ENCODE results near the gene CNOT11. TPM values are rescaled to one million over a fixed set of nuclear protein-coding genes. Genes with fewer than 3 reads are reported as not detected.
"Not testable (repeated sequence)": the region's sequence is repeated elsewhere in the genome, so short reads cannot be mapped to it uniquely, and the experiment has no call there.

The CNOT11 gene
- total RNA-seq, 2 experiments from 2014 or later = 54.6 to 56.2 TPM

DNA sequence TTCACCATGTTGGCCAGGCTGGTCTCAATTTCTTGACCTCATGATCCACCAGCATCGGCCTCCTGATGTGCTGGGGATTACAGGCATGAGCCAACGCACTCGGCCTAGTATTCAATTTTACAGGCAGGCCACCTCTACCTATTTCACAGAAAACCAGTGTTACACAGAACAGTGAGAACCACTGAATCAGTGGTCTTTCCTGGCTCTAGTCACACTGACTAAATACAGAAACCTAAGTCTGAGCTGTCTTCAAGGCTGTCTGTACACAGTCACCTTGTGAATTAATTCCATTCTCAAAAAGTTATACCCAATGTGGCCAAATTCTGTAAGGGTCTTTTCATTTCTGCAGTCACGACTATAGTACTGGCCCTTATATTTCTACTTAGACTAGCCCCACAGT, 52.3 kb downstream of the CNOT11 start:
- no peaks in the 10 kb centered on the region for H3K9me3 Mint-ChIP-seq
- ChIA-PET POLR2A (interaction anchor here (1.6 kb wide), 1 partner anchor 52 kb away, joined by 9 read pairs; the partner anchor contains the start of gene CNOT11), CTCF (interaction anchor here (1.4 kb wide), 1 partner anchor 37 kb away, joined by 5 read pairs; no protein-coding TSS in a partner anchor)
- peak overlapping the region; percentile 98 for H3K4me3 Mint-ChIP-seq
- H3K4me1 Mint-ChIP-seq (ENCODE audit: low read depth) = peaks cover 70% of the 10 kb centered on the region
- no peak for DNase-seq
- H3K27ac Mint-ChIP-seq = peak overlapping the region; percentile 97
- peaks cover 33% of the 10 kb centered on the region for H3K36me3 Mint-ChIP-seq
- intact Hi-C loops (cut with micrococcal nuclease) = loop anchor here (5.0 kb wide), 2 partner anchors 303 to 412 kb away; partner anchors contain the start of gene RPL31
- no peaks in the 10 kb centered on the region for H3K27me3 Mint-ChIP-seq

DNA sequence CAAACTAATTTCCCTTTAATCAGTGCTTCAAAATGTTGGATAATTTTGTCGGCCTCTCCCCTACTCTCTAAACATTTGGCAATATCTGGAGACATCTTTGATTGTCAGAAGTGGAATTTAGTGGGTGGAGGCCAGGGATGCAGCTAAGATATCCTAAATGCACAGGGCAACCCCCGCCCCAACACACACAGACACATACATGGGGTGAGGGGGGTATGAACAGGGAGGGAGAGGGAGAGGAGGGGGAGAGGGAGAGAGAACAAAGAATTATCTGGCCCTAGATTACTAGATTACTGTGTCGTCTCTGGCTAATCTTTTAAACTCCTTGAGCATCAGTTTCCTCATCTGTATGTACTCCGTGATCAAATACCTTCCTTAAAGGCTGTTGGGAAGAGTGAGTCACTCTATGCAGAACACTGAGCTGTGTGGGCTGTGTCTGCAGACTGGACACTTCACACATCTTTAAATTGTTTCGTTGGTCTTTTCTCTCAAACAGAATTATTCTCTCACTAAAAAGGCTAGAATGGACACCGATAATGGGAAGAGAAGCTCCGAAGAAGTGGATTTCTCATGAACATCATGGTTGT, 52.9 kb downstream of the CNOT11 start:
- peaks cover 71% of the 10 kb centered on the region for H3K4me1 Mint-ChIP-seq (ENCODE audit: low read depth)
- H3K27me3 Mint-ChIP-seq = no peaks in the 10 kb centered on the region
- POLR2A ChIA-PET = interaction anchor here (1.6 kb wide), 1 partner anchor 53 kb away, joined by 9 read pairs; the partner anchor contains the start of gene CNOT11
- H3K36me3 Mint-ChIP-seq = peaks cover 33% of the 10 kb centered on the region
- CTCF ChIA-PET = interaction anchor here (1.4 kb wide), 1 partner anchor 36 kb away, joined by 5 read pairs; no protein-coding TSS in a partner anchor
- DNase-seq = no peak
- H3K27ac Mint-ChIP-seq = peak overlapping the region; percentile 97
- no peaks in the 10 kb centered on the region for H3K9me3 Mint-ChIP-seq
- H3K4me3 Mint-ChIP-seq = peak overlapping the region; percentile 98
- intact Hi-C loops (cut with micrococcal nuclease) = loop anchor here (2.0 to 5.0 kb wide), 5 partner anchors 41 to 1061 kb away; partner anchors contain the start of gene RPL31

DNA sequence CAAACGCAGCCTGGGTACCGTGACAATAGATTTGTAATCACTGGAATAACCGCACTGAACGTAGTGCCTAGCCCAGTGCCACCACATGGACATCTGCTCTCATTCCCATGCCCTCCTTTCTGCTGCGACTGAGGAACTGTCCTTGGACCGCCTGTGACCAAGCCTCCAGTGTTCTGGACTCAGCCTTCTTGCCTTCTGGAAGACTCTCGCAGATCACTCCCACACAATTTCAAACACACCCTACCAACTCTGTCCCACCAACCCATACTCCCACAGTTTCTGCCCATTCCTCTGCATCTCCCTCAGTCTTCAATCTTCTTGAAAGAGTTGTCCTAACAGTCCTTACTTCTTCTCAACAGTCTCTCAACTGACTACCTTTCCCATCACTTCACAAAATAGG, 53.7 kb downstream of the CNOT11 start:
- intact Hi-C loops (cut with micrococcal nuclease) = loop anchor here (2.0 to 5.0 kb wide), 5 partner anchors 42 to 1060 kb away; partner anchors contain the start of gene RPL31

DNA sequence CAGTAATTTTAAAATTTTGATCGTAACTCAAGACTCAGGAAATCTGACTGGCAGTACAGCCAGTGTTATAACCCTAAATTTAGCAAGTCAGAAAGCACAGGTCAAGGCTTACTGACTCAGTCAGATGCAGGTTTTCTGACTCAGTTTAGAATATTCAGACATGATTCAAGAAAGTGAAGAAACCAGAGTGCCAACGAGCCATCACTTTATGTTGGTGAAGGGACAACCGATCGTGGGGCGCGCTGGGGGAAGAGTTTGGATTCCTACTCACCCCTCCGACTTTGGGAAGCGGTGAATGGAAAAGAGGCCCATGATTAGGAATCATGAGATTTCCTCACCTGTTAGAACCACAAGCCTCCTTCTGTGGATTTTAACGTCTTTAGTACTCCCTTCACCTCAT, 54.8 kb downstream of the CNOT11 start:
- no peaks in the 10 kb centered on the region for H3K27me3 Mint-ChIP-seq
- POLR2A ChIA-PET = interaction anchor here (1.0 to 1.5 kb wide), 4 partner anchors 21 to 54 kb away, joined by 3 to 10 read pairs (median 4); partner anchors contain the start of gene CNOT11
- intact Hi-C loops (cut with micrococcal nuclease) = loop anchor here (1.0 to 5.0 kb wide), 8 partner anchors 21 to 1059 kb away; partner anchors contain the start of genes CNOT11 and RPL31
- peaks cover 72% of the 10 kb centered on the region for H3K4me1 Mint-ChIP-seq (ENCODE audit: low read depth)
- CTCF ChIA-PET = no interaction called here
- no peaks in the 10 kb centered on the region for H3K9me3 Mint-ChIP-seq
- peaks cover 27% of the 10 kb centered on the region for H3K36me3 Mint-ChIP-seq
- peak overlapping the region; percentile 97 for H3K27ac Mint-ChIP-seq
- peak overlapping the region; percentile 98 for H3K4me3 Mint-ChIP-seq
- peak; percentile 54 for DNase-seq

More for the DNA sequence above, 53.7 kb downstream of the CNOT11 start:
- Mint-ChIP-seq H3K27me3 (no peaks in the 10 kb centered on the region), H3K36me3 (peaks cover 33% of the 10 kb centered on the region), H3K27ac (peak overlapping the region; percentile 97), H3K4me1 (ENCODE audit: low read depth) (peaks cover 73% of the 10 kb centered on the region), H3K9me3 (no peaks in the 10 kb centered on the region), H3K4me3 (peak overlapping the region; percentile 98)
- CTCF ChIA-PET = interaction anchor here (1.4 kb wide), 1 partner anchor 35 kb away, joined by 5 read pairs; no protein-coding TSS in a partner anchor
- peak; percentile 37 for DNase-seq
- POLR2A ChIA-PET = interaction anchor here (0.7 to 1.6 kb wide), 3 partner anchors 22 to 53 kb away, joined by 4 to 9 read pairs (median 4); partner anchors contain the start of gene CNOT11

DNA sequence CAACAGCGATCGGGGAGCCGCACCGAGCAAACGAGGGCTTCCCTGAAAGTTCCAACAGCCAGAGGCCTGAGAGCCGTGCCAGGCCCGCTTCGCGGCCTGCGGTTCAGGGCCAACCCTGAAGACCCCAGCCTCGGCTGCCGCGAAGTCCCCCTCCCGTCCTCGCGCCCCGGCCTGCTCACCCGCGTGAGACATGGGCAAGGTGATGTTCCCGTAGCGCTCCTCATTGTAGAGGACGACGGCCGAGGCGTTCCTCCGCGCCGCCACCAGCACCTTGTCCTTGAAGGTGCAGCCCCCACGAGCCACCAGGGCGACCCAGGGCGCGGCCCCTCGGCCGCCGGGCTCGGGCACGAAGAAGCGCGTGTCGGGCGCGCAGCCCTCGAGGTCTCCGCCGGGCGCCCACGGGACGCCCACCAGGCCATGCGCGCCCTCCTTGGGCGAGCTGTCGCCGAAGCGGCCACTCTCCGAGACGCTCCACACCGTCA, 55.3 kb downstream of the CNOT11 start:
- POLR2A ChIA-PET = interaction anchor here (0.6 to 2.0 kb wide), 6 partner anchors 9 to 420 kb away, joined by 3 to 10 read pairs (median 5); partner anchors contain the start of gene CNOT11
- Mint-ChIP-seq H3K27ac (peak overlapping the region; percentile 97), H3K27me3 (no peaks in the 10 kb centered on the region), H3K9me3 (no peaks in the 10 kb centered on the region), H3K36me3 (peaks cover 24% of the 10 kb centered on the region), H3K4me1 (ENCODE audit: low read depth) (peaks cover 68% of the 10 kb centered on the region), H3K4me3 (peak overlapping the region; percentile 98)
- DNase-seq = peak; percentile 43
- CTCF ChIA-PET = interaction anchor here (1.0 to 1.7 kb wide), 6 partner anchors 8 to 295 kb away, joined by 4 to 9 read pairs (median 4); no protein-coding TSS in a partner anchor
- intact Hi-C loops (cut with micrococcal nuclease) = loop anchor here (1.0 to 5.0 kb wide), 8 partner anchors 20 to 1059 kb away; partner anchors contain the start of genes CNOT11 and RPL31

DNA sequence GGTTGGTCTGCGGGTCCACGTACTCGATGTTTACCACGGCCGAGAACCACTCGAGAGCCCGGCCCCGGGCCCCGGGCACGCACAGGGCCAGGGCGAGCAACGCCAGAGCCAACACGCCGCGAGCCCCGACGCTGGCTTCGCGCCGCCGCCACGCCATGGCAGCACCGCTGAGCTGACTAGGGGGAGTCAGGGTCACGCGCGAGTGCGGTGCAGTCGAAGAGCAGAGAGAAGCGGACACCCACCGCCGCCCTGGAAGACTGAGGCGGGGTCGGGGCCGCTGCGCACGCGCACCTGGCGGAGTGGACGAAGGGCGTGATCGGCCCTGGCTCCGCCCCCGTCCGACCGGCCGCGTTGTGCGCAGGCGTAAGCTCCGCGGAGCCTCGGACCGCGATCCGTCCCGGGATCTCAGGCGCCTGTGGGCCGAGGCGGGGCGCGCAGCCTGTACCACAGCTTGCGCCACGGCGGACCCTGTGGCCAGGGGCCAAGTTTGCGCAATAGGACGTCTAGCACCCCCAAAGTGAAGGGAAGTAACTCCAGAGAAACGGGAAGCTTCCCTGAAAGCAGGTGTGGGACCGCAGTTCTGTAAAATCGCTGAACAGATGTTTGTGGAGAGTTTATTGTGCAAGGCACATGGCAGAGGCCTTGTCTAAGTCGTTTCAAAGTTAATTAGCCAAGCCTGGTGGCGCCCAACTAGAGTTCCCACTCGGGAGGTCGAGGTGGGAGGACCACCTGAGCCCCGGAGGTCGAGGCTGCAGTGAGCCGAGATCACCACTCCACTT, 55.9 kb downstream of the CNOT11 start, which contains the start of gene RNF149:
RNF149 (minus strand) TSS at position 270 of the 779 bp plus-strand sequence; CDS start at position 157, 113 bp downstream.
- POLR2A ChIA-PET = interaction anchor here (0.6 to 2.0 kb wide), 11 partner anchors 9 to 419 kb away, joined by 3 to 10 read pairs (median 4); partner anchors contain the start of gene CNOT11
- no peaks in the 10 kb centered on the region for H3K27me3 Mint-ChIP-seq
- H3K36me3 Mint-ChIP-seq = peaks cover 24% of the 10 kb centered on the region
- CTCF ChIA-PET = interaction anchor here (0.6 to 1.7 kb wide), 9 partner anchors 8 to 697 kb away, joined by 3 to 9 read pairs (median 4); no protein-coding TSS in a partner anchor
- H3K4me1 Mint-ChIP-seq (ENCODE audit: low read depth) = peaks cover 65% of the 10 kb centered on the region
- no peaks in the 10 kb centered on the region for H3K9me3 Mint-ChIP-seq
- DNase-seq = peak; percentile 92
- H3K4me3 Mint-ChIP-seq = peak within 1 kb of the TSS; percentile 98
- intact Hi-C loops (cut with micrococcal nuclease) = loop anchor here (5.0 kb wide), 2 partner anchors 306 to 409 kb away; partner anchors contain the start of gene RPL31
- peak within 1 kb of the TSS; percentile 97 for H3K27ac Mint-ChIP-seq

DNA sequence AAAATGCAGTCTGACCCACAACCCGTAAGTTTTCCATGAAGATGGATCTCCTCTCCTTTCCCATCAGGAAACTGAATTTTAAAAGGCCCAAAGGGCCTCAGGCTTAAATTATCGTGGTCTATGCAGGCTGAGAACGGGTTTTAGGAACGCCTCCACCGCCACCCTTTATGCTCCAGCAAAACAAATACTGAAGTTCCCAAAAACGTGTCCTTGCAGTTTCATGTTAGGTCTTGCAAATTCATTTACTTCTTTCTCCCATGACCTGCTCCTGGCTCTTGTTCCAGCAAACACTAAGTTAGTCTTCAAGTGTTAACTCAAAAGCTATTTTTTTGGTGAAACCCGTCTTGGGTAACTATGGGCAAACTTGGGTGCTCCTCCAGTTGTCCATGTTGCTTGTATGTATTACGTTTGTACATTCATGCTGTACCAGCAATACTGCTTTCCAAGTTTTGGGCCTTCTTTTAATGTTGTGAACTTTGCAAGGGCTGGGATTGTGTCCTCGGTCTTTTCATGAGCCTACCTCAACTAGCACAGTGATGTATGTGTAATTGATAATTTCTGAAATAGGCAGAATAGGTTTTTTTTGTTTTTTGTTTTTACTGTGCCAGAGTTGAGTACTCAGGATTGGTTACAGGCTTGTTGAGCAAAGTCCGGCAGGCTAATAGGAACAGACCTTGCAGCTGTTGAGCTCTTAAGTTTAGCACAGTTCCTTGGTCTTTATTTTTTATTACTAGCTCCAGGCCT, 57.6 kb downstream of the CNOT11 start:
- Mint-ChIP-seq H3K9me3 (no peaks in the 10 kb centered on the region), H3K27ac (no peak overlapping the region), H3K4me1 (ENCODE audit: low read depth) (peaks cover 50% of the 10 kb centered on the region), H3K36me3 (peaks cover 17% of the 10 kb centered on the region), H3K27me3 (no peaks in the 10 kb centered on the region), H3K4me3 (peak overlapping the region; percentile 22)
- intact Hi-C loops (cut with micrococcal nuclease) = no loop called here
- POLR2A ChIA-PET = interaction anchor here (1.5 to 2.0 kb wide), 2 partner anchors 18 to 57 kb away, joined by 3 to 10 read pairs; no protein-coding TSS in a partner anchor
- DNase-seq = no peak
- CTCF ChIA-PET = interaction anchor here (1.5 to 1.6 kb wide), 2 partner anchors 18 to 32 kb away, joined by 4 to 8 read pairs; no protein-coding TSS in a partner anchor

DNA sequence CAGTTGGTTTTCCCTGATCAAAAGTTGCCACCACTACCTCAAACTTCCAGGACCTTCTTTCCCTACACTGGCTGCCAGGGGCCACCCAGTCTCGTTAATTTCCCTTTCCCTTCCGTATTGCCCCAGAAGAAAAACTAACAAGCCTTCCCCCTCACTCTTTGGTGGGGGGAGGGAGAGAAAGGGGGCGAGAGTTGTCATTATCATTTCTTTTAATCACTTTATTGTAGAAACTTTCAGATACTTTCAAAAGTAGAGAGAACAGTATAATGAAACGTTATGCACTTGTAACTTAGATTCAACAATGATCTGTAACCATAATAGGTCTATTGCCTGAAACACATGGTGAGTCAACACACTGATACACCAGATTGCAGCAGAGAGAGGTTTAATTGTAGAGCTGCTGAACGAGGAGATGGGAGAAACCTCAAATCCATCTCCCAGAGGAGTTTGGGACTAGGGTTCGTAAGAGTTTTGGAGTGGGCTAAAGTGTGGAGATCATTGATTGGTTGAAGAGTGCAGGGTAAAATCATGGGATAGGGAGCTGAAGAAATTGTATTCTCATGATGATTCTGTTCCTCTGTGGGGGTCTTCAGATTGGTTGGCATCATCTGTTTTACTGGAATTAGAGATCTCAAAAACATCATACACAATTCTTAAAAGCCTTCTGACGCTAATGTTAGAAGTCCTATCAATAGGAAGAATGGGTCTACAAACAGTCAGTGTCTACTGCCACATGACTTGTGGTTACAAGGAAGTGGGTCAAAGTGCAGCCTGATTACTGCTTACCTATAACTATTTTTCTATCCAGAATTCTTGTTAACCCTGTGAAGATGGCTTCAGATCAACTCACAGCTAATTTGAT, 58.4 kb downstream of the CNOT11 start:
- peaks cover 47% of the 10 kb centered on the region for H3K4me1 Mint-ChIP-seq (ENCODE audit: low read depth)
- DNase-seq = no peak
- POLR2A ChIA-PET = interaction anchor here (1.5 kb wide), 1 partner anchor 58 kb away, joined by 3 read pairs; no protein-coding TSS in a partner anchor

DNA sequence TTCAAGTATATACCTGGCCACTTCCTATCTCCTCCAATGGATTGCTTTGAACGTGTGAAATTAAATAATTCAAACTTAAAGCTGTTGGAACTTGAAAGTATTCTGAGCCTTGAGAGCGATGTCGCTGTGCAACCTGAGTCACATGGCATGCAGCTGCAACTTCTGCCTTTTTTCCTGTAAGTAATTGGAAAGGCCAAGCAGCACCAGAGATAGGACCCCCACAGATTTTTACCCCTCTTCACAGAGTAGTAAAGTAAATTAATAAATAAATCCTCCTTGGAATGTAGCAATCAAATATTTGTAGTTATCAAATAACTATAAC, 59.0 kb downstream of the CNOT11 start:
- POLR2A ChIA-PET = interaction anchor here (1.5 kb wide), 1 partner anchor 58 kb away, joined by 3 read pairs; no protein-coding TSS in a partner anchor
- H3K27ac Mint-ChIP-seq = no peak overlapping the region
- H3K4me3 Mint-ChIP-seq = no peak overlapping the region
- DNase-seq = no peak
- intact Hi-C loops (cut with micrococcal nuclease) = no loop called here
- CTCF ChIA-PET = interaction anchor here (0.7 to 1.6 kb wide), 3 partner anchors 17 to 225 kb away, joined by 3 to 8 read pairs (median 4); no protein-coding TSS in a partner anchor
- peaks cover 47% of the 10 kb centered on the region for H3K4me1 Mint-ChIP-seq (ENCODE audit: low read depth)
- H3K27me3 Mint-ChIP-seq = no peaks in the 10 kb centered on the region
- peaks cover 2% of the 10 kb centered on the region for H3K9me3 Mint-ChIP-seq
- peaks cover 5% of the 10 kb centered on the region for H3K36me3 Mint-ChIP-seq

More for the DNA sequence above, 58.4 kb downstream of the CNOT11 start:
- Mint-ChIP-seq H3K27me3 (no peaks in the 10 kb centered on the region), H3K27ac (peak overlapping the region; percentile 58), H3K9me3 (no peaks in the 10 kb centered on the region), H3K36me3 (peaks cover 10% of the 10 kb centered on the region), H3K4me3 (peak overlapping the region; percentile 31)
- CTCF ChIA-PET = interaction anchor here (0.7 to 1.6 kb wide), 3 partner anchors 18 to 226 kb away, joined by 3 to 8 read pairs (median 4); no protein-coding TSS in a partner anchor
- intact Hi-C loops (cut with micrococcal nuclease) = no loop called here

DNA sequence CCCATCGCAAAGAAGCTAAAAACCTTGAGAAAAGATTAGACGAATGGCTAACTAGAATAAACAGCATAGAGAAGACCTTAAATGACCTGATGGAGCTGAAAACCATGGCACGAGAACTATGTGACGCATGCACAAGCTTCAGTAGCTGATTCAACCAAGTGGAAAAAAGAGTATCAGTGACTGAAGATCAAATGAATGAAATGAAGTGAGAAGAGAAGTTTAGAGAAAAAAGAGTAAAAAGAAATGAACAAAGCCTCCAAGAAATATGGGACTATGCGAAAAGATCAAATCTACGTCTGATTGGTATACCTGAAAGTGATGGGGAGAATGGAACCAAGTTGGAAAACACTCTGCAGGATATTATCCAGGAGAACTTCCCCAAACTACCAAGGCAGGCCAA, 63.9 kb downstream of the CNOT11 start:
- CTCF ChIA-PET; intact Hi-C loops (cut with micrococcal nuclease): not testable (repeated sequence)
- H3K4me1 Mint-ChIP-seq (ENCODE audit: low read depth) = peaks cover 22% of the 10 kb centered on the region

More for the DNA sequence above, 63.9 kb downstream of the CNOT11 start:
- H3K36me3 Mint-ChIP-seq, DNase-seq, H3K27me3 Mint-ChIP-seq, H3K9me3 Mint-ChIP-seq, H3K4me3 Mint-ChIP-seq, H3K27ac Mint-ChIP-seq, POLR2A ChIA-PET: not testable (repeated sequence)
